ENCODE results near the gene SBF1.

- TF ChIP-seq, protein P1, sequence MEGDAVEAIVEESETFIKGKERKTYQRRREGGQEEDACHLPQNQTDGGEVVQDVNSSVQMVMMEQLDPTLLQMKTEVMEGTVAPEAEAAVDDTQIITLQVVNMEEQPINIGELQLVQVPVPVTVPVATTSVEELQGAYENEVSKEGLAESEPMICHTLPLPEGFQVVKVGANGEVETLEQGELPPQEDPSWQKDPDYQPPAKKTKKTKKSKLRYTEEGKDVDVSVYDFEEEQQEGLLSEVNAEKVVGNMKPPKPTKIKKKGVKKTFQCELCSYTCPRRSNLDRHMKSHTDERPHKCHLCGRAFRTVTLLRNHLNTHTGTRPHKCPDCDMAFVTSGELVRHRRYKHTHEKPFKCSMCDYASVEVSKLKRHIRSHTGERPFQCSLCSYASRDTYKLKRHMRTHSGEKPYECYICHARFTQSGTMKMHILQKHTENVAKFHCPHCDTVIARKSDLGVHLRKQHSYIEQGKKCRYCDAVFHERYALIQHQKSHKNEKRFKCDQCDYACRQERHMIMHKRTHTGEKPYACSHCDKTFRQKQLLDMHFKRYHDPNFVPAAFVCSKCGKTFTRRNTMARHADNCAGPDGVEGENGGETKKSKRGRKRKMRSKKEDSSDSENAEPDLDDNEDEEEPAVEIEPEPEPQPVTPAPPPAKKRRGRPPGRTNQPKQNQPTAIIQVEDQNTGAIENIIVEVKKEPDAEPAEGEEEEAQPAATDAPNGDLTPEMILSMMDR (IDR thresholded peaks at IDR 0.05): no peak
- TF ChIP-seq POLR2A (IDR thresholded peaks at IDR 0.05) (no peak), EP300 (IDR thresholded peaks at IDR 0.05) (no peak)
Measured at GRCh38 chr22:50460938-50461337, 13.9 kb downstream of the SBF1 start.

All from ovary (tissue), 3 donors.